Measurements from ENCODE around the gene TTC13.

TTC13 gene

DNA sequence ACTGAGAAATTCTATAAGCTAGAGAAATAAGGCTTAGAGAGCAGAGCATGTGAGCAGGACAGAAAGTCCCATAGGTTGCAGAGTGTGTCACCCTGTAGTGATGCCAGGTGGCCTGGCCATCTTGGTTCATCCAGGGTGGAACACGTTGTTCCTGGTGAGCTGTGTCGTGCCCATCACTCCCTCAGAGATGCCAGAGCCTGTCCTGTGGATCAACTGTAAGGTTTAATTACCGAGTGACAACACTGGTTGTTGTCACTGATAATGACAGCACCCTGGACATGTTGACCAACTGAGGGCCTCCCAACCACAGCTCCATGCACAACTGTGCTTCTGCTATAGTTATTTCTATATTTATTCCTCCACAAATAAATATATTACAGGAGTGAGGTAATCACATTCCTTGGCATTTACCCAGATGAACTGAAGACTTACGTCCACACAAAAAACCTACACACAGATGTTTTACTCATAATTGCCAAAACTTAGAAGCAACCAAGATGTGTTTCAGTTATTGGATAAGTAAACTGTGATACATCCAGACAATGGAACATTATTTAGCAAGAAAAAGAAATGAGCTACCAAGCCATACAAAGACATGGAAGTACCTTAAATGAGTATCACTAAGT is 116.6 kb downstream of the TTC13 start:
- H3K4me3 Mint-ChIP-seq, result no peak overlapping the region

DNA sequence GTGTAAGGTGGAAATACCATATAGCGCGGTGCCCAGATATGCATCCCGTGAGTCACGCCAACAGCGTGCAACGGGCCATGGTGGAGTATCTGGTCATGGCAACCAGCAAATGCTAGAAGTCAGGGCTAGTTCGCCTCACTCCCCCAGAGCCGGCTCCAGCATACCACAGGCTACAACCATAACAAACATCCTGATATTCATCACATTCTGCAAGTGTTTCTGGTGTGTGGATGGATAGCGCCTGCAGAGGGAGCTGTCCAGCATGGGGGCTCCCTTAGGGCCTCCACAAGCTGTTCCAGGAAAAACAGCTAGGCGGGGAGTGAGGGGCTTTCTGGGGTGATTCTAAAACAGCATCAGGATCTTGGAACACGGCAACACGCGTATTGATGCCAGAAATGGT is 117.2 kb downstream of the TTC13 start:
- Mint-ChIP-seq H3K9me3 (no peaks in the 10 kb centered on the region), H3K36me3 (ENCODE audit: low read depth) (no peaks in the 10 kb centered on the region), H3K27ac (no peak overlapping the region), H3K27me3 (ENCODE audit: low read depth) (peaks cover 4% of the 10 kb centered on the region), H3K4me3 (no peak overlapping the region), H3K4me1 (ENCODE audit: low read depth) (peaks cover 7% of the 10 kb centered on the region)
- no peak for DNase-seq (ENCODE audit: low spot score)

More for the DNA sequence above, 116.6 kb downstream of the TTC13 start:
- no peak for DNase-seq (ENCODE audit: low spot score)
- Mint-ChIP-seq H3K36me3 (ENCODE audit: low read depth) (no peaks in the 10 kb centered on the region), H3K4me1 (ENCODE audit: low read depth) (peaks cover 7% of the 10 kb centered on the region), H3K27me3 (ENCODE audit: low read depth) (peaks cover 10% of the 10 kb centered on the region), H3K27ac (no peak overlapping the region), H3K9me3 (no peaks in the 10 kb centered on the region)

DNA sequence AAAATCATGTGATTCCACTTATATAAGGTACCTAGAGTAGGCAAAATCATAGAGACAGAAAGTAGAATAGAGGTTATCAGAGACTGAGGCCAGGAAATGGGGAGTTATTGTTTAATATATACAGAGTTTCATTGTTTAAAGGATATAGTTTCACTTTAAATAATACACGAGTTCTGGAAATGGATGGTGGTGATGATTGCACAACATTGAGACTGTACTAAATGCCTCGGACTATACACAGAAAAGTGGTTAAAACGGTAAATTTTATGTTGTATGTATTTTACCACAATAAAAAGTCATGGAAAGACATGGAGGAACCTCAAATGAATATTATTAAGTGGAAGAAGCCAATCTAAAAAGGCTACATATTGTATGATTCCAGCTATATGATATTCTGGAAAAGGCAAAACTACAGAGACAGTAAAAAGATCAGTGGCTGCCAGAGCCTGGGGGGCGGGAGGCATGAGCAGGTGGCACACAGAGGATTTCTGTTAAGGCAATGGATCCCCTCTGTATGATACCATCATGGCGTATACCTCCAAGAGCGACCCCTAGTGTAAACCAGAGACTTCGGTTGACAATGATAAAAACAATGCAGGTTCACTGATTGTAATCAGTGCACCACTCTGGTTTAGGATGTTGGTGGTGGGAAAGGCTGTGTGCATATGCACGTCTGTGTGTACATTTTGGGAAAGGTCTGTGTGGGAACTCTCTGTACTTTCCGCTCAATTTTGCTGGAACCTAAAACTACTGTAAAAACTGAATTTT is 117.9 kb downstream of the TTC13 start:
- no peaks in the 10 kb centered on the region for H3K36me3 Mint-ChIP-seq (ENCODE audit: low read depth)
- peaks cover 7% of the 10 kb centered on the region for H3K4me1 Mint-ChIP-seq (ENCODE audit: low read depth)
- H3K4me3 Mint-ChIP-seq, result no peak overlapping the region
- no peak for DNase-seq (ENCODE audit: low spot score)
- no peak overlapping the region for H3K27ac Mint-ChIP-seq
- H3K27me3 Mint-ChIP-seq (ENCODE audit: low read depth), result no peaks in the 10 kb centered on the region
- no peaks in the 10 kb centered on the region for H3K9me3 Mint-ChIP-seq

DNA sequence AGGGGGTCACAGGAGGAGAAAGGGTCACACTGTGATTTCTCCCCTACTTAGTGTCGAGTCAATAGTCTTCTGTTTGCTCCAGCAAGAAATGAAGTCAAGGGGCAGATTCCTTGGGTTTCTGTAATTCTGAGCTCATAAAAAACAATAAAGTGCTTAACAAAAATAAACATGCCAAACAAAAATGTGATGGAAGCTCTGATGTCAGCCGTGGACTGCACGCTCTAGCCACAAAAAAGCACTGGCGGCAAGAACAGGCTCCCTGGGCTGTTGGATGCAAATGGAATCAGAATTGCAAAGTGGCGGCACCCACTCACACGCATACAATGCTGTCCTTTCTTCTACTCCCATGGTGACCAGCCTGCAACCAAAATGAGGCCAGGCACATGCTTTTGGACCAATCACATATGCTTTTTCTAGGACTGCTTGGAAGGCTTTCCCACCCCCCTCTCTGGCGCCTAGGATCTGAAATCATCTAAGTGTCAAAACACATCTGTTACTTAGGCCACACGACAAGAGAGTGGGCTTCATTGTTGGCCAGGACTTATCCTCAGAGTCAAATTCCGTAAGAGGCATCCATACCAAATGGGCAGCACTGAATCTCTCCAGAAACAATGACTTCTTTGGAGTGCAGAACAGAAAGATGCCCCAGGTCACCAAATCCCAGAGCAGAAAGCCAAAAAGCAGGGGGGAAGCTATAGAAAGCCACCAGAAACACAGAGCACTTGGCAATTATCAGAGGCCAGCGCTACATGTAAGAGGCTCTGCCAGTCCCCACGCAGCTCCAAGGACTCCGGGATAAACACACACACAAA is 119.5 kb downstream of the TTC13 start:
- H3K36me3 Mint-ChIP-seq (ENCODE audit: low read depth), result no peaks in the 10 kb centered on the region

DNA sequence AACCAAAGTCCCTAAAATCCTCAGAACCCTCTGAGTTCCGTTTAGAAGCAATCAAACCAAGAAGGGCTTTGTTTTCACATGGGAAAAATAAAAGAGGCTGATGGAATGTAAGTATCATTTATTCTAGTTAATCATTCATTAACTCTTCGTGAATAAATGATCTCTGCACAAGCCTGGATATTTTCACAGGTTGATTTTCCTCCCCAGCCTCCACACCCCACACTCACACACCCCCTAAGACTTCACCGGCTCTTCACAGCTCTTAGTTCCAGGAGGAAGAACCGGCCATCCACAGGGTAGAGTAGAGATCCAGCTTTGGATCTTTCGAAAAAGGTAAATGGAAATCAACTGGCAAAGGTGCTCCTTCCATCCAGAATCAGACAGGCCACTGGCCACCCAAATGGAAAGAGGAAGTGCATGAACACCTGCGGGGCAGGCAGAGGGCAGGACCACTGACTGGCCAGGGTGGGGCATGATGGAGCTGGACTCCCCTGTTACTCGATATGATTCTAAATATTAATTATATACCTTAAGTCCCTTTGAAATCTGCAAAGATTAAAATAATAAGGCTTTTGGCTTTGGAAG is 120.3 kb downstream of the TTC13 start:
- Mint-ChIP-seq H3K4me3 (no peak overlapping the region), H3K27me3 (ENCODE audit: low read depth) (no peaks in the 10 kb centered on the region), H3K27ac (no peak overlapping the region), H3K36me3 (ENCODE audit: low read depth) (no peaks in the 10 kb centered on the region), H3K4me1 (ENCODE audit: low read depth) (peaks cover 6% of the 10 kb centered on the region), H3K9me3 (no peaks in the 10 kb centered on the region)
- no peak for DNase-seq (ENCODE audit: low spot score)

More for the DNA sequence above, 119.5 kb downstream of the TTC13 start:
- DNase-seq (ENCODE audit: low spot score), result no peak
- Mint-ChIP-seq H3K27me3 (ENCODE audit: low read depth) (no peaks in the 10 kb centered on the region), H3K4me3 (no peak overlapping the region), H3K9me3 (no peaks in the 10 kb centered on the region), H3K27ac (no peak overlapping the region), H3K4me1 (ENCODE audit: low read depth) (peaks cover 7% of the 10 kb centered on the region)

DNA sequence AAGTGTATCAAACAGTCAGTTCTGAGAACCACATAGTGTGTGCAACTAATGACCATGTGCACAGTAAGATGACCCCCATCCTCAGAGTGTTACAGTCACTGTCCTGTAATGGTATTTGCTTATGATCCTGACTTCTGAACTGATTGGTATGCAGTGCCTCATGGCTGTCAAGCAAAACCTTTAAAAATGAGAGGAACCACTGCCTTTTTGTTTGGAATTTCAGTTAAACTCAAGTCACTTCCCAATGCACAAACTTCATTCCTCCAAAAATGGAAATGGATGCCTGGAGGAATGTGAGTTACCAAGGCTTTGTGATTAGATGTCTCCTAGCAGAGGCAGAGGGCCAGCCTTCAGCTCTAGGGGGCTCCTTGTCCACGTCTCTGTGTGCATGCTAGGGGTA is 120.8 kb downstream of the TTC13 start:
- Mint-ChIP-seq H3K27ac (no peak overlapping the region), H3K4me3 (no peak overlapping the region), H3K36me3 (ENCODE audit: low read depth) (no peaks in the 10 kb centered on the region), H3K27me3 (ENCODE audit: low read depth) (no peaks in the 10 kb centered on the region), H3K4me1 (ENCODE audit: low read depth) (peaks cover 2% of the 10 kb centered on the region), H3K9me3 (no peaks in the 10 kb centered on the region)
- DNase-seq (ENCODE audit: low spot score), result no peak

DNA sequence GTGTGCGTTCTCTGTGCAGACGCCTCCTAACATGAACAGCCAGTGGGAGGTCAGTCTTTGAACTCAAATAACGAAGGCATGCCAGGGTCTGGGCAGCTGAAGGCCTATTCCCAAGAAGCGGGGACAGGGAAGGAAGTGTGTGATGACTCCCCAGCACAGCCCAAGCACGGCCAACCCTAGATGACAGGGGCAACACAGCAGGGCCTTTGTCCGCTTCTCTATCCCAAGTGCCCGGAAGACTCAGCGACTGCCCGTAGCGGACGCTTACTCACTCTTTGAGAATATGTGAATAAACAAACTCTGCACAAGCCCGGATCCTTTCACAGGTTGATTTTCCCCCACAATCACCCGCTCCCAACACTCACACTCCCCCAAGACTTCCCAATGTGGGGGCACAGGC is 121.6 kb downstream of the TTC13 start:
- no peaks in the 10 kb centered on the region for H3K4me1 Mint-ChIP-seq (ENCODE audit: low read depth)
- no peak overlapping the region for H3K27ac Mint-ChIP-seq
- no peak overlapping the region for H3K4me3 Mint-ChIP-seq
- no peaks in the 10 kb centered on the region for H3K27me3 Mint-ChIP-seq (ENCODE audit: low read depth)
- H3K9me3 Mint-ChIP-seq, result no peaks in the 10 kb centered on the region
- H3K36me3 Mint-ChIP-seq (ENCODE audit: low read depth), result no peaks in the 10 kb centered on the region
- DNase-seq (ENCODE audit: low spot score), result no peak
